ENCODE data around the gene FOXA3. TPM values are rescaled to one million over a fixed set of nuclear protein-coding genes. Genes with fewer than 3 reads are reported as not detected.

FOXA3 gene
- total and polyA plus RNA-seq, 2 donors (not counting 3 experiments of a cell fraction or from before 2014, with no cell fraction given): 0.06 TPM; not detected in 1

- no peak for FAIRE-seq
- Histone ChIP-seq H3K4me1 (ENCODE audit: control insufficient read depth, extremely low read depth, insufficient read depth, low read length) (no peaks in the 10 kb centered on the region), H3K27me3 (ENCODE audit: control insufficient read depth in 2 of 2, insufficient read depth in 2 of 2, low read length in 2 of 2) (peaks cover 2 to 6% of the 10 kb centered on the region in 2 experiments), H3K36me3 (ENCODE audit: control insufficient read depth in 2 of 2, extremely low read depth in 1 of 2, insufficient read depth in 2 of 2, low read length in 2 of 2) (no peaks in the 10 kb centered on the region), H2AFZ (ENCODE audit: low read depth, low read length) (no peak overlapping the region), H3K9ac (replicated peaks; ENCODE audit: extremely low read depth, insufficient read depth, low read length) (no peak overlapping the region), H3K79me2 (ENCODE audit: control insufficient read depth, insufficient read depth, low read length) (no peaks in the 10 kb centered on the region), H3K4me2 (ENCODE audit: insufficient read depth, low read length) (no peak overlapping the region), H3K27ac (ENCODE audit: insufficient read depth, low read depth, low read length) (no peak overlapping the region), H3K4me3 (replicated peaks in 1 of 3; ENCODE audit: insufficient read depth in 1 of 3, low read depth in 1 of 3, low read length in 3 of 3) (no peak overlapping the region), H3K9me3 (replicated peaks; ENCODE audit: control insufficient read depth, insufficient read depth, low read length) (no peaks in the 10 kb centered on the region), H3K9me1 (replicated peaks; ENCODE audit: control insufficient read depth, extremely low read depth, insufficient read depth, low read length) (no peaks in the 10 kb centered on the region), H4K20me1 (replicated peaks; ENCODE audit: control insufficient read depth, extremely low read depth, insufficient read depth, low read length) (no peaks in the 10 kb centered on the region)
- ChIA-PET POLR2A (no interaction called here), CTCF (no interaction called here)
- no peak for DNase-seq (ENCODE audit: low read depth, low spot score)
- no peak for TF ChIP-seq EZH2 (IDR thresholded peaks at IDR 0.05; ENCODE audit: borderline replicate concordance, low read depth, low read length, severe bottlenecking)
- TF ChIP-seq MYC (IDR thresholded peaks at IDR 0.05; ENCODE audit: low read depth, low read length): no peak
- TF ChIP-seq JUN (IDR thresholded peaks at IDR 0.05; ENCODE audit: borderline replicate concordance, insufficient read depth, insufficient read length, low read depth): no peak
- no peak for TF ChIP-seq POLR2AphosphoS5 (IDR thresholded peaks at IDR 0.05; ENCODE audit: insufficient read depth, low read depth, low read length)
- TF ChIP-seq CTCF (IDR thresholded peaks at IDR 0.05; ENCODE audit: extremely low read depth in 1 of 2, insufficient read depth in 1 of 2, low read depth in 1 of 2, low read length in 2 of 2): no peak
- no peak for TF ChIP-seq GATA2 (IDR thresholded peaks at IDR 0.05; ENCODE audit: insufficient read depth, insufficient read length, low read depth, low read length)
- TF ChIP-seq MAX (IDR thresholded peaks at IDR 0.05; ENCODE audit: insufficient read depth, insufficient read length): no peak
- intact Hi-C loops (cut with micrococcal nuclease) (no loop called here), dilution Hi-C loops (cut with MboI; ENCODE audit: extremely low pct_ligation_motif_present, low sequenced_read_pairs) (no loop called here)
- no TSS peak for BruUV-seq (replicated peaks)
Measured at GRCh38 chr19:45874620-45874966, 10.5 kb downstream of the FOXA3 start.
